DND-41 (cell line): Measurements from ENCODE around the gene ACBD6.

Experiments
- EZH2 ChIP-seq: IDR thresholded peaks from 3 replicates; pipeline ENCODE4 v1.6.1; 2012; ENCODE audit warnings: borderline replicate concordance, low read depth, mild to moderate bottlenecking, moderate library complexity, low read length, inconsistent platforms; ENCODE audit not compliant: severe bottlenecking
- TF ChIP-seq, protein P1 (sequence below): IDR thresholded peaks from 2 replicates; pipeline ENCODE4 v1.5.1; 2012; ENCODE audit warnings: borderline replicate concordance, low read length, moderate library complexity, mild to moderate bottlenecking; ENCODE audit not compliant: poor library complexity, severe bottlenecking; ENCODE audit errors: extremely low read depth

DNA sequence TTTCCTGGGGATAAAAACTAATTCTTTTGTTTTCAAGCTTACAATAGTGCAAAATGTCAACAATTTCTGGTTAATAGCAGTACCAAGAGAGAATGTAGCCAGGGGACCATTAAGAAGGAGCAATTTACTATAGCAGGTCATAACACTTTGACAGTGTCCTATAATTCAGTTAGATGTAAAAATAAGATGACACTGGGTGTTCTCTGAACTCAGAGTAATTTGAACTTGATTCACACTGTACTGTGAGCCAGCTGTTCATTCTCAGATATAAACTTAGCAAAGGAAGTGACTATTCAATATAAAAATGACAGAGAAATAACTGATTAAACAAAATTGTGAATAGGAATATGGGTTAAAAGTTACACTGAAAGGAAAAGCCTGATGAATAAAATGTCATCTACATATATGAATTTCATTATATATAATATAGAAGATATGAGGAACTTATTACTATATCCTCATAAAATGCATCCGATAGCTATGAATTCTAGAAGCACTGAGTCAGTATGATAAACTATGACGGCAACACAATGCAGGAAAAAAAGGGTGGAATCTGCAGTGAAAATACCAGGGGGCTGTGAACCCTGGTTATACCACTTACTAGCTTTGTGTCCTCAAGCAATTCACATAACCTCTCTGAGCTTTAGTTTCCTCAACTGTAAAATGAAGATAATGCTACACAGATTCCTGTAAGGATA is 135.9 kb downstream of the ACBD6 start:
- TF ChIP-seq, protein P1, sequence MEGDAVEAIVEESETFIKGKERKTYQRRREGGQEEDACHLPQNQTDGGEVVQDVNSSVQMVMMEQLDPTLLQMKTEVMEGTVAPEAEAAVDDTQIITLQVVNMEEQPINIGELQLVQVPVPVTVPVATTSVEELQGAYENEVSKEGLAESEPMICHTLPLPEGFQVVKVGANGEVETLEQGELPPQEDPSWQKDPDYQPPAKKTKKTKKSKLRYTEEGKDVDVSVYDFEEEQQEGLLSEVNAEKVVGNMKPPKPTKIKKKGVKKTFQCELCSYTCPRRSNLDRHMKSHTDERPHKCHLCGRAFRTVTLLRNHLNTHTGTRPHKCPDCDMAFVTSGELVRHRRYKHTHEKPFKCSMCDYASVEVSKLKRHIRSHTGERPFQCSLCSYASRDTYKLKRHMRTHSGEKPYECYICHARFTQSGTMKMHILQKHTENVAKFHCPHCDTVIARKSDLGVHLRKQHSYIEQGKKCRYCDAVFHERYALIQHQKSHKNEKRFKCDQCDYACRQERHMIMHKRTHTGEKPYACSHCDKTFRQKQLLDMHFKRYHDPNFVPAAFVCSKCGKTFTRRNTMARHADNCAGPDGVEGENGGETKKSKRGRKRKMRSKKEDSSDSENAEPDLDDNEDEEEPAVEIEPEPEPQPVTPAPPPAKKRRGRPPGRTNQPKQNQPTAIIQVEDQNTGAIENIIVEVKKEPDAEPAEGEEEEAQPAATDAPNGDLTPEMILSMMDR = no peak
- TF ChIP-seq EZH2 = no peak
